ENCODE data around the gene SLC38A10.

Gene SLC38A10

DNA sequence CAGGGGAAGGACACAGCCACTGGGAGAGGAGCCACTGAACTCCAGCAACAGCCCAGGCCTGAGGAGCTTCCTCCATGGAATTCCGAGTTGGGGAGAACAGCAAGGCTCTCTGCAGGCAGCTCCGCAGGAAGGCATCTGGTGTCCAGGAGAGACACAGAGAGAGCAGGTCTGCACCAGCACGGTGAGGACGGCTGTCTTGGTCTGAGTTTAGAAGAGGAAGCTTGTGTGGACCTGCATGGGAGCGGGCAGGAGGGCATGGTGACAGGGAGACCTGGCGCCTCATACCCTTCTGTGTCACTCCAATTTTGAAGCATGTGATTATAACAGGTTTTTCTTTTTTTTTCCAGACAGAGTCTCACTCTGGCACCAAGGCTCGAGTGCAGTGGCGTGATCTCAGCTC lies 6.4 kb downstream of the SLC38A10 start:
- H3K4me3 ChIP-seq (replicated peaks; ENCODE audit: low read depth, low read length) = no peak overlapping the region
- TF ChIP-seq, protein P1, sequence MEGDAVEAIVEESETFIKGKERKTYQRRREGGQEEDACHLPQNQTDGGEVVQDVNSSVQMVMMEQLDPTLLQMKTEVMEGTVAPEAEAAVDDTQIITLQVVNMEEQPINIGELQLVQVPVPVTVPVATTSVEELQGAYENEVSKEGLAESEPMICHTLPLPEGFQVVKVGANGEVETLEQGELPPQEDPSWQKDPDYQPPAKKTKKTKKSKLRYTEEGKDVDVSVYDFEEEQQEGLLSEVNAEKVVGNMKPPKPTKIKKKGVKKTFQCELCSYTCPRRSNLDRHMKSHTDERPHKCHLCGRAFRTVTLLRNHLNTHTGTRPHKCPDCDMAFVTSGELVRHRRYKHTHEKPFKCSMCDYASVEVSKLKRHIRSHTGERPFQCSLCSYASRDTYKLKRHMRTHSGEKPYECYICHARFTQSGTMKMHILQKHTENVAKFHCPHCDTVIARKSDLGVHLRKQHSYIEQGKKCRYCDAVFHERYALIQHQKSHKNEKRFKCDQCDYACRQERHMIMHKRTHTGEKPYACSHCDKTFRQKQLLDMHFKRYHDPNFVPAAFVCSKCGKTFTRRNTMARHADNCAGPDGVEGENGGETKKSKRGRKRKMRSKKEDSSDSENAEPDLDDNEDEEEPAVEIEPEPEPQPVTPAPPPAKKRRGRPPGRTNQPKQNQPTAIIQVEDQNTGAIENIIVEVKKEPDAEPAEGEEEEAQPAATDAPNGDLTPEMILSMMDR (IDR thresholded peaks at IDR 0.05; ENCODE audit: low read depth, low read length, missing control alignments) = no peak
- no peak for DNase-seq (ENCODE audit: extremely low read depth, low read depth)

GRCh38 chr17:81287741-81288430 lies 7.2 kb downstream of the SLC38A10 start:
- DNase-seq (ENCODE audit: extremely low read depth, low read depth) = no peak
- TF ChIP-seq, protein P1 (IDR thresholded peaks at IDR 0.05; ENCODE audit: low read depth, low read length, missing control alignments) = no peak
- H3K4me3 ChIP-seq (replicated peaks; ENCODE audit: low read depth, low read length) = no peak overlapping the region

DNA sequence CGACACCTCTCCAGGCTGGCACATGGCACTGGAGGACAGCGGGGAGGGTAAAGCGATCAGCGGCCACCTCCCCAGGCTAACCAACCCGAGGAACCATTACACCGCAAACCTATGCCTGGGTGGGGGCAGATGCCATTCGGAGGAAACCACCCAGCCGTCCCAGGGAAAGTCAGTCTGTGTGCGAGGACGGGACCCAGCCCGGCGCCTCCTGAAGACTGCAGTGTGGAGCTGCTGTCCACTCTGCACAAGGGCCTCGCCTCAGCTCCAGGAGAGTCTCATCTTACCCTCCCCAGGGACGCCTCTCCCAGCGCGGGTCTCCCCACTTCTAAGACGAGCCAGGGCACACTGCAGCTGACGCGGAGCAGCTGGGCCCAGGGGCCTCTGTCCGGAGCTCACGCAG lies 8.0 kb downstream of the SLC38A10 start:
- no peak for DNase-seq (ENCODE audit: extremely low read depth, low read depth)
- H3K4me3 ChIP-seq (replicated peaks; ENCODE audit: low read depth, low read length) = no peak overlapping the region
- TF ChIP-seq, protein P1 (IDR thresholded peaks at IDR 0.05; ENCODE audit: low read depth, low read length, missing control alignments) = no peak

DNA sequence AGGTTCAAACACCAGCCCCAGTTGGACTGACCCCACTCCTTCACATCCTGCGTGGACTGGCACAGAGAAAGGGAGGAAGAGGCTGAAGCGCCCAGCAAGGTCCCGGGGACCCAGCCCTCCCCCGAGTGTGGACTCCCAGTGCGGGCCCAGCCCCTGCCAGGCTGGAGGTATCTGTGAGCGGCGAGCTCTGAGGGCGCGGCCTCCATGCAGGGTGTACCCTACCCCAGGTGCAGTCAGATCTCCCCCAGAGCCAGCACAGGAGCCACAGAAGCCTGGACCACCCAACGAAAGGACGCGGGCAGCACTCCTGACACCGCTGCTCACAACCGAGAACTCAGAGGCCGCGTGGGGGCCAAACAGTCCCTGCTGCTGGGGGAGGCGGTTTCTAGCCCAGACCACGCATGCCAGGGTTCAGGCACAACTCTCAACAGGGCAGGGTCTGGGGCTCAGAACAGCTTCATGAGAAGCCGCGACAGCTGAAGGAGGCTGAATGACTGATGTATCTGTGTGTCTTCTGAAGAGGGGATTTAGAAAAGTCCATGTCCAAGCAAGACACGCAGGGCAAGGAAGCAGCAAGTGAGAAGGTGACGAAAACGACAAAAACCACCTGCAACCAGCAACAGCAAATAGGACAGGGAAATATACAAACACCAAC lies 8.5 kb downstream of the SLC38A10 start:
- TF ChIP-seq, protein P1 (IDR thresholded peaks at IDR 0.05; ENCODE audit: low read depth, low read length, missing control alignments) = no peak
- no peak overlapping the region for H3K4me3 ChIP-seq (replicated peaks; ENCODE audit: low read depth, low read length)
- no peak for DNase-seq (ENCODE audit: extremely low read depth, low read depth)

DNA sequence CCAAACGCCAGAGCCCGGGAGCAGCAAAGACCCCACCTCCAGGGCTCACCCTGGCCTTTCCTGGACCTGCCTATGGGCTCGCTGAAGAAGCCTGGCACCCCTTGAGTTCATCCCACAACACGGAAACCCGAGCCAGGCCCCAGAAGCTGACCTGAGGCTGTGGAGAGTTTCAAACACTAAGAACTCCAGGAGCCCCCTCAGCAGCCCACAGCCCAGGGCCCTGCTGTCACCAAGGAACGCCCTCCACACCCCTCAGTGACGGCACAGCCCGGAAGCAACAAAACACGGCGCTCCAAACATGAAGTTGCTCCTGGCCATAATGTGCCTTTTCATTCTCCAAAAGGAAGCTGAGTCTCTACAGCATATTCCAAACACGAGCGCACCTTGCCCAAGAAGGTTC lies 9.2 kb downstream of the SLC38A10 start:
- DNase-seq (ENCODE audit: extremely low read depth, low read depth) = no peak

DNA sequence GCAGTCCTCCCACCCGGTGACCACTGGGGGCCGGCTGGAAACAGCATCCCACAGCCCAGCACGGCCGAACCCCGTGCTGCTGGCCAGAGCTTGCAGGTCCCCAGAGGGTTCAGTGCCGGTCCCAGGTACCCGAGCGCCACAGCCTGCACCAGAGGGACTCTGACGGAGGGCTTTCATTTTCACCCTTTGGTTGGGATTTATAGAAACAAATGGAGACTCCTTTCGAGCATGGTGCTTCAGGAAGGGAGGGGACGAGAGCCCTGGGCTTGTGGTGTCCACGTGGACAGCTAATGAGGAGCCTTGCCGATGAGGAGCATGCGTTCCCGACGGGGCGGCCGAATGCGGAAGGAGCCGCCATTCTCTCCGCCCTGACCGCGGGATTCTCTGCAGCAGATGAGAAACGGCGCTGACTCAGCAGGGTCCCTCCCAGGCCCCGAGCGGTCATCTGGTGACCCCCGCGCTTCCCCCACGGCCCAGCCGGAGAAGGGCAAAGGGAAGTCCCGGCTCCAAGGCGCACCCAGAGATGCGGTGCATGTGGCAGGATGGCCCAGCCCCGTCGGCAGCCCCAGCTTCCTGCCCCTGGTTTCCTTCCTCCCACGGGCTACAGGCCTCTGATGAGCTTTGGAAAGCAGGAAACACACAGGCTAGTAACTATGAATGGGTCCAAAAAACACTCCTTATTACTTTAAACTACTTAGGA lies 9.8 kb downstream of the SLC38A10 start:
- TF ChIP-seq, protein P1 (IDR thresholded peaks at IDR 0.05; ENCODE audit: low read depth, low read length, missing control alignments) = no peak
- no peak for DNase-seq (ENCODE audit: extremely low read depth, low read depth)
- H3K4me3 ChIP-seq (replicated peaks; ENCODE audit: low read depth, low read length) = no peak overlapping the region

More for the DNA sequence above, 9.2 kb downstream of the SLC38A10 start:
- no peak overlapping the region for H3K4me3 ChIP-seq (replicated peaks; ENCODE audit: low read depth, low read length)
- TF ChIP-seq, protein P1 (IDR thresholded peaks at IDR 0.05; ENCODE audit: low read depth, low read length, missing control alignments) = no peak

All from HFF-Myc (cell line).